NCI-H82 treated with DMSO at 0.1 percent for 48 hours (cell line): ENCODE results near the gene STX12.
"Not testable (repeated sequence)": the region's sequence is repeated elsewhere in the genome, so short reads cannot be mapped to it uniquely, and the experiment has no call there.

Source experiments
- DNase-seq: peaks from one replicate; lab custom pipeline; 2025; ENCODE audit not compliant: unreplicated experiment; lab: John Stamatoyannopoulos, UW

STX12 gene

GRCh38 chr1:27829339-27829960 is 56.4 kb downstream of the STX12 start:
- DNase-seq, result not testable (repeated sequence)

GRCh38 chr1:27830621-27831440 is 57.8 kb downstream of the STX12 start, which contains the start of gene PPP1R8:
Gene PPP1R8, plus strand, starts transcription at chr1:27830782. Its CDS starts 54 bp downstream, at chr1:27830836.
- DNase-seq, result peak; percentile 93

- no peak for DNase-seq
Measured at GRCh38 chr1:27831568-27832410, 58.8 kb downstream of the STX12 start.

- DNase-seq, result no peak
Measured at GRCh38 chr1:27832762-27833161, 59.7 kb downstream of the STX12 start.

- DNase-seq, result no peak
Measured at GRCh38 chr1:27833470-27833869, 60.5 kb downstream of the STX12 start.

GRCh38 chr1:27835046-27835445 is 62.0 kb downstream of the STX12 start:
- DNase-seq, result no peak

- DNase-seq, result no peak
Measured at GRCh38 chr1:27835501-27835900, 62.5 kb downstream of the STX12 start.

- DNase-seq, result no peak
Measured at GRCh38 chr1:27849951-27850350, 76.9 kb downstream of the STX12 start.

GRCh38 chr1:27855085-27855484 is 82.1 kb downstream of the STX12 start:
- no peak for DNase-seq

- no peak for DNase-seq
Measured at GRCh38 chr1:27856561-27857343, 83.7 kb downstream of the STX12 start.

- not testable (repeated sequence) for DNase-seq
Measured at GRCh38 chr1:27857552-27857951, 84.5 kb downstream of the STX12 start.

- DNase-seq, result peak; percentile 63
Measured at GRCh38 chr1:27858072-27858948, 85.3 kb downstream of the STX12 start.

- no peak for DNase-seq
Measured at GRCh38 chr1:27858949-27859576, 86.0 kb downstream of the STX12 start.

GRCh38 chr1:27861436-27861835 is 88.4 kb downstream of the STX12 start:
- DNase-seq, result no peak

- DNase-seq, result no peak
Measured at GRCh38 chr1:27862004-27862403, 89.0 kb downstream of the STX12 start.

- DNase-seq, result no peak
Measured at GRCh38 chr1:27862671-27863537, 89.9 kb downstream of the STX12 start.

- DNase-seq, result no peak
Measured at GRCh38 chr1:27863538-27863915, 90.5 kb downstream of the STX12 start.

GRCh38 chr1:27864264-27864895 is 91.4 kb downstream of the STX12 start:
- DNase-seq, result no peak
